NCI-H2227 (cell line): ENCODE results near the gene POLR1B.
"Not testable (repeated sequence)": the region's sequence is repeated elsewhere in the genome, so short reads cannot be mapped to it uniquely, and the experiment has no call there.

Experiments used
- DNase-seq: peaks from one replicate; lab custom pipeline; 2025; ENCODE audit not compliant: unreplicated experiment; lab: John Stamatoyannopoulos, UW

The POLR1B gene

DNA sequence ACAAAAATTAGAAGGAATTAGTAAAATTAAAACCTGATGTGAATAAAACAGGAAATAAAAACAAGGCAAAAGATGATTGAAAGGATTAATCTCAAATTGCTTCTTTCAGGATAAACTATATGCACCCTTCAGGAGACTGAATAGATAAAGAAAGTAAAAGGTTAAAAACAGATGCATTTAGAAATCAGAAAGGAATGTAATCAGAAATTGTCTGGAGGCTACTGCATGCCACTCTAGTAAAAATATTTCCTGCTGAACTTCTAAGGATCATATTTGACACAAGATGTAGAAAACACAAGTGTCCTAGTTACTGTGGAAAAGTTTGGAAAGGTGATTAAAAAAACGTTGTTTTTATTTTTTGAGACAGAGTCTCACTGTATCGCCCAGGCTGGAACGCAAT is 58.4 kb downstream of the POLR1B start:
- DNase-seq: no peak

DNA sequence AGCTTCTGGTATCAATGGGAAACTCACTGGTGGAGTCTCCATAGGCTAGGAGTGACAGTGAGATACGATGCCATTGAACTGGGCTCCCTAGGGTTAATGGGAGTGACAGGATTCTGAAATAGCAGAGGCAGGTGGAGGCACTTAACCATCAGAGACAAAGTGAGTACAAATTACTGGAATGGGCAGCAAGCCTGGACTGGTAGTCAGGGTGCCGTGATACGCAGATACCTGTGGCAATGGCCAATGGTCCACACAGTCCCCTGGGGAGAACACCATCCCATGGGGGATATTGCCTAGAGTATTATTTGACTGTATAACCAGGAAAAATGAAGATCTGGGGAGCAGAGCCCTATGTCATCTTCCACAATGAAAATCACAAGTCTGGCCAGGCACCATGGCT is 59.5 kb downstream of the POLR1B start:
- no peak for DNase-seq

- no peak for DNase-seq
Measured at GRCh38 chr2:112602917-112603316, 60.7 kb downstream of the POLR1B start.

GRCh38 chr2:112603731-112604130 is 61.5 kb downstream of the POLR1B start:
- no peak for DNase-seq

- no peak for DNase-seq
Measured at GRCh38 chr2:112604952-112605351, 62.7 kb downstream of the POLR1B start.

DNA sequence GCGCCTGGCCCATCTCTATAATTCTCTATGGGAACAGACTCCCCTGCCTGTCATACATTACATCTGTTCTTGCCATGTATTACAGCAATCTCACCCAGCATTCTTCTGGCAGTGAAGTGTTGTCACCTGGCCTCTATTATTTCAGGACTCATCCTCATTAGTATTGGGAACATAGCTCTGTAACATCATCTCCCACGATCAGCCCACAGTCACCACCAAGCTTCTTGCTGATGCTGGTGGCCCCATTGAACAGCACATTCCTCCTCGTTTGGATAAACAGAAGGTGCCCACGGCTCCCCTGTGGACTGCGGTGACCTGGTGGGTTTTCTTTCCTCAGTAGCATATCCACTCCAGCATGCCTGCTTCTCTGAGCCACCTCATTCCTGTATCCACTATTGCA is 63.7 kb downstream of the POLR1B start:
- DNase-seq: no peak

DNA sequence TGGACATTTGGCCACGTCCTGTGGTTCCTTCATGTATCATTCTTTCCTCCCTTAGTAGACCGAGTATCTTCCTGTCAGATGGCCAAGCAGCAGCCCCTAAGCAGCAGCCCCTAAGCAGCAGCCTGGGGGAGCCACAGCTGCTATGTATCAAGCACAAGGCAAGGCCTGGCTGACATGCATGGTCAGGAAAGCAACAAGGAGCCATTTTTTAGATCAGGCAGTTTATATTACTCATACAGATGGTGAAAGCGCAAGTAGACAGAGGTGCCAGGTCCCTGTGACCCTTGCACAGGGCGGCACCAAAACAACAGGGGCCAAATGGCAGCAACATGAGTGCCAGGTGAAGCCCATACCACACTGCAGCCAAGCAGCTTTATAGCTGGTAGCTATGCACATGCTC is 64.3 kb downstream of the POLR1B start:
- no peak for DNase-seq

DNA sequence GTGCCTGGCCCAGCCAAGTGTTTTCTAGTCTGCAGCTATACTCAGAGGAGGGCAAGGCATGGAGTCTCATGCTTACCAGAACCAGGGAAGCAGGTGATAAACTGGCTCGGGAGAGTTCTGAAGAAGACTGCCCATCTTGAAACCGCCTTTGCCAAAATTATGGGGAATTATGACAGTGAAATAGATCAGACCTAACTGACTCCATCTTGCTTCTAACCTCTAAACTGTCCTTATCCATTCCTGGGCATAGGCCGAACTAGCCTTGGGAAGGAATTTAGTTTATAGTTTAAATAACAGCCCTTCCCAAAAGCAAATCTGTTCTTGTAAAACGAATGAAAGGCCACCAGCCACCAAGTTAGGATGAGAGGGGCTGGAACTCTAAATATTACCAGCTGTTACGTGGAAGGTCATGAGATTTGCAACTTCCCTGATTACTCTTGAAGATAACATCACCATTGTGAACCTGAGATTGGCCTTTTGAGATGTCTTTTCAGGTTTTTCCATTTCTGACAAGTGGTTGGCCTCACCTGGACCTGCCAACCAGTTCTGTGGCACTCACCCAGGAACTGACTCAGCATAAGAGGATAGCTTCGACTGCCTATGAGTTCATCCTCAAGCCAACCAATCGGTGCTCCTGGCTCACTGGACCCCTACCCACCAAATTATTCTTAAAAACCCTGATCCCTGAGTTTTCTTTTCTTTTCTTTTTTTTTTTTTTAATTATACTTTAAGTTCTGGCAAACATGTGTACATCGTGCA is 65.6 kb downstream of the POLR1B start:
- no peak for DNase-seq

GRCh38 chr2:112609320-112609719 is 67.1 kb downstream of the POLR1B start:
- not testable (repeated sequence) for DNase-seq

DNA sequence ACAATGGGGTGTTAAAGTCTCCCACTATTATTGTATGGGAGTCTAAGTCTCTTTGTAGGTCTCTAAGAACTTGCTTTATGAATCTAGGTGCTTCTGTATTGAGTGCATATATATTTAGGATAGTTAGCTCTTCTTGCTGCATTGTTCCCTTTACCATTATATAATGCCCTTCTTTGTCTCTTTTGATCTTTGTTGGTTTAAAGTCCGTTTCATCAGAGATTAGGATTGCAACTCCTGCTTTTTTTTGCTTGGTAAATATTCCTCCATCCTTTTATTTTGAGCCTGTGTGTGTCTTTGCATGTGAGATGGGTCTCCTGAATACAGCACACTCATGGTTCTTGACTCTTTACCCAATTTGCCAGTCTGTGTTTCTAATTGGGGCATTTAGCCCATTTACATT is 70.0 kb downstream of the POLR1B start:
- DNase-seq: not testable (repeated sequence)

DNA sequence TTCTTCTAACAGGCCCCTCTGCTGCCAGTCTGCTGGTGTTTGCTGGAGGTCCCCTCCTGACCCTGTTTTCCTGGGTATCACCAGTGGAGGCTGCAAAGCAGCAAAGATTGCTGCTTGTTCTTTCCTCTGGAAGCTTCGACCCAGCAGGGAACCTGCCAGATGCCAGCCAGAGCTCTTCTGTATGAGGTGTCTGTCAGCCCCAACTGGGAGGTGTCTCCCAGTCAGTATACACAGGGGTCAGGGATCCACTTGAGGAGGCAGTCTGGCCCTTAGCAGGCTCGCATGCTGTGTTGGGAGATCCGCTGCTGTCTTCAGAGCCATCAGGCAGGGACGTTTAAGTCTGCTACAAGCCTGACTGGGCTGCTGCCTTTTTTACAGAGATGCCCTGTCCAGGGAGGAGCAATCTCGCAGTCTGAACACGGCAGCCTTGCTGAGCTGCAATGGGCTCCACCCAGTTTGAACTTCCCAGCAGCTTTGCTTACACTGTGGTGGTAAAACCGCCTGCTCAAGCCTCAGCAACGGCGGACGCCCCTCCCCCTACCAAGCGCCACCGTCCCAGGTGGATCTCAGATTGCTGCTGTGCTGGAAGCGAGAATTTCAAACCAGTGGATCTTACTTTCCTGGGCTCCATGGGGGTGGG is 72.1 kb downstream of the POLR1B start:
- DNase-seq: peak; percentile 47

DNA sequence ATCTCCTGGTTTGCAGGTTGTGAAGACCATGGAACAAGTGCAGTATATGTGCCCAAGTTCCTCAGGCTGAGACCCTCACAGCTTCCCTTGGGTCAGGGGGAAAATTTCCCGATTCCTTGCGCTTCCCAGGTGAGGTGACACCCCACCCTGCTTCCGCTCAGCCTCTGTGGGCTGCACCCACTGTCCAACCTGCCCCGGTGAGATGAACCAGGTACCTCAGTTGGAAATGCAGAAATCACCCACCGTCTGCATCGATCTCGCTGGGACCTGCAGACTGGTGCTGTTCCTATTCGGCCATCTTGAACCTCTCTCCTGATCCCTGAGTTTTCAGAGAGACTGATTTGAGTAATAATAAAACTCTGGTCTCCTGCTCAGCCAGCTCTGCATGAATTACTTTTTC is 72.8 kb downstream of the POLR1B start:
- DNase-seq: no peak

DNA sequence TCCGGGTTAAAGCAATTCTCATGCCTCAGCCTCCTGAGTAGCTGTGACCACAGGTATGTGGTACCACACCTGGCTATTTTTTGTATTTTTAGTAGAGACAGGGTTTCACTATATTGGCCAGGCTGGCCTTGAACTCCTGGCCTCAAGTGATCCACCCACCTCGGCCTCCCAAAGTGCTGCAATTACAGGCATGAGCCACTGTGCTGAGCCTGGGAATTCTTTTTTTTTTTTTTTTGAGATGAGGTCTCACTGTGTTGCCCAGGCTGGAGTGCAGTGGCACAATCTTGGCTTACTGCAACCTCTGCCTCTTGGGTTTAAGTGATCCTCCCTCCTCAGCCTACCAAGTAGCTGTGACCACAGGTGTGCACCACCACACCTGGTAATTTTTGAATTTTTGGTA is 73.5 kb downstream of the POLR1B start:
- not testable (repeated sequence) for DNase-seq

DNA sequence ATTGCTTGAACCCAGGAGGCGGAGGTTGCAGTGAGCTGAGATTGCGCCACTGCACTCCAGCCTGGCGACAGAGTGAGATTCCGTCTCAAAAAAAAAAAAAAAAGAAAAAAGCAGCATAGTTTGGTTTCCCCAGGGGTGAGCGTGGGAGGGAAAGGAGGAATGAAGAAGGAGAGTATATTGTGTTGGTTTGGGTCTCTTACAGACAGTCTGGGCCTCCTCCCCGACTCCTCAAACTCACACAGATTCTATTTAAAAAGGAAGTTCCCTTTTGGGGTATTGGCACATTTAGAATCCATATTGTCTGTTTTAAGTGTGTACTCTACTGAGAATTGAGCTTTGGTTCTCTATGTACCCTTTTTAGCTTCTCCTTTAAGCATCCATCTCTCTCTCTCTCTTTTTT is 76.1 kb downstream of the POLR1B start:
- DNase-seq: no peak

- DNase-seq: no peak
Measured at GRCh38 chr2:112621790-112622527, 79.7 kb downstream of the POLR1B start.

- no peak for DNase-seq
Measured at GRCh38 chr2:112622528-112622849, 80.2 kb downstream of the POLR1B start.

DNA sequence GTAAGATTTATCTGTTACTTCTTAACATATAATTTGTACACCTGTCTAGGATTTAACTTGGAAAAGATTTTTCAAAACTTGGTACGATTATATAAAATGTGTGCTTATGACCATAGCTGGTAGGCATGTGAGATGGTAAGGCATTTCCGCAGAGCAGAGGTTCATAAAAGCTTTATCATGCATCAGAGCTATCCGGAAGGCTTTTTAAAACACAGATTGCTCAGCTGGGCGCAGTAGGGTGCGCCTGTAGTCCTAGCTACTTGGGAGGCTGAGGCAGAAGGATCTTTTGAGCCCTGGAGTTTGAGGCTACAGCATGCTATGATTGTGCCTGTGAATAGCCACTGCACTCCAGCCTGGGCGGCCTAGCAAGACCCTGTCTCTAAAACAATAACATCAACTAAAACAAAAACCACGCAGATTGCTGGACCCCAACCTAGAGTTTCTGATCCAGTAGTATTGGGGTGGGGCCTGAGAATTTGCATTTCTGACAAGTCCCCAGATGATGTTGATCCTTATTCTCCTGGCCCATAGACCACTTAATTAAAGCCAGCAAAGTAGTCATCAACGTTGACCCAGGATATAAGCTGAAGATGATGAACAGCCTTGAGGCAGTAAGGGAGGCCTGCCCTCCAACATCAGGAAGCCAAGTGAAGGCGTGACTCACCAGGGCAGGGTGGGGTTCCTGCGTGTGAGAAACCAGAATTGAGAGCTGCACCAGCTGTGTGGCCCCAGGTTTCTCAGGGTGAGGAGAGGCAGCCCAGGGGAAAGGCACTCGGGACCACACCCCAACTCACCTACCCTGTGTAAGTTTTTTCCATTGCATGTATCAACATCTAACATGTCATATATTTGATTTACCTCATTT is 81.9 kb downstream of the POLR1B start:
- DNase-seq: no peak

DNA sequence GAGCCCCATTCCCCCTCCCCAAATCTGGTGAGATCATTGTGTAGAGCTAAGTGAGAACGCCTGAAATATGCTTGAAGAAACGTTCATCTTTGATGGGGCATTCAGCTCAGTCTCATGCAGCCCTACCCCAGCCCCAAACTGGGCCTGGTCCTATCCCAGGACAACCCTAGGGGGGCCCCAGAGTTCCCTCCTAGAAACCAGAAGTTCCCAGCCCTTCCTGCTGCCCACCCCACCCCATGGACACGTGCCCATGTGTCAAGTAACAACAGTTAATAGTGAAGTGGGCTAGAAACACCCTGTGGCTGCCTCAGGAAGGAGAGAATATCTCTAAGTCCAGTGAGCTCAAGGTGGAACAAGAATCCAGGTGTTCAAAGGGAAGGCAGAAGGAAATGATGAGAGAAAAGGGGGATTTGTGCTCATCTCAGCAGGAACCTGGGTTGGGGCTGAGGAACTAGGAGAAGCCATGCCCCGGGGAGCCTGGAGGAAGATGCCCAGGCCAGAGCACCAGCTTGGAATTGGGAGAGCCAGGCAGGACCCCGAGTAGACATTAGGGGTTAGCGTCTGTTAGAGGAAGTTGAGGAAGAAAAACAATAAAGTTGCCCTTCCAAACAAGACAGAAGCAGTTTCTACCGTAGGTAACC is 83.3 kb downstream of the POLR1B start:
- DNase-seq: no peak

DNA sequence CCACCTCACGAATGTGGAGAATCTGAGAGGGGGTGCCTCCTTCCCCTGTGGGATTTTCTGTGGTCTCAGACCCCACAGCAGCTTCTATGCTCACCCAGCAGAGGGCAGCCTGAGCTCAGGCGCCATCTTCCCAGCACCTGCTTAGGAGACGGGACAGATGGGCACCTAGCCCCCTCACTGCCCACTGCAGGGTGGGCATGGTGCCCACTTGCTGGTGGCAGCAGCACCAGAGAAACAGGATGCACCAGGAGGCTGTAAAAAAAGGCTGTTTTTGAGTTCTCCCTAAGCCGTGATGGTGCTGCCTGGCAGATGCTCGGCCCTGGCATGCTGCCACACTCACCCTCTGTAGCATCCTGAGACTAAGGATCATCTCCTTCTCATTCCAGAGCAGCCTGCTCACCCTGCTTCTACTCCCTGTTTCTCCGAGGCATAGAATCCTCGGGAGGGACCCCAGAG is 84.4 kb downstream of the POLR1B start:
- DNase-seq: peak; percentile 72
